PFSK-1 (cell line): ENCODE measurements around the gene BCL11B.

ENCODE experiments used
- FOXP2 ChIP-seq: optimal IDR thresholded peaks from 2 replicates; pipeline ENCODE3; 2011; ENCODE audit warnings: borderline replicate concordance, control low read depth, inconsistent platforms; ENCODE audit not compliant: insufficient read depth; ENCODE audit errors: extremely low read length, extremely low read depth
- POLR2AphosphoS5 ChIP-seq: IDR thresholded peaks from 2 replicates; pipeline ENCODE4 v1.6.1; 2012; ENCODE audit warnings: low read depth, mild to moderate bottlenecking, control low read depth, low read length, moderate library complexity
- SIN3A ChIP-seq: IDR thresholded peaks from 2 replicates; pipeline ENCODE4 v1.6.1; 2012; ENCODE audit warnings: mild to moderate bottlenecking, low read length, moderate library complexity, borderline replicate concordance; ENCODE audit not compliant: insufficient read depth
- TAF1 ChIP-seq: IDR thresholded peaks from 2 replicates; pipeline ENCODE4 v1.6.1; 2012; ENCODE audit warnings: low read length, control low read depth, borderline replicate concordance; ENCODE audit not compliant: insufficient read depth
- TF ChIP-seq, protein P1 (sequence below), 2 experiments: IDR thresholded peaks; 2 replicates each; pipeline versions ENCODE4 v1.6.1 to v1.8.0; 2011 to 2012; ENCODE audit warnings: low read depth in 2 of 2, low read length in 2 of 2, control low read depth in 1 of 2, inconsistent platforms in 1 of 2, mild to moderate bottlenecking in 1 of 2, moderate library complexity in 1 of 2; ENCODE audit not compliant: insufficient read depth in 1 of 2

BCL11B gene

GRCh38 chr14:99163446-99163845 lies 108.6 kb downstream of the BCL11B start:
- TF ChIP-seq SIN3A: no peak
- no peak for TF ChIP-seq FOXP2
- TF ChIP-seq POLR2AphosphoS5: no peak
- TF ChIP-seq, protein P1, sequence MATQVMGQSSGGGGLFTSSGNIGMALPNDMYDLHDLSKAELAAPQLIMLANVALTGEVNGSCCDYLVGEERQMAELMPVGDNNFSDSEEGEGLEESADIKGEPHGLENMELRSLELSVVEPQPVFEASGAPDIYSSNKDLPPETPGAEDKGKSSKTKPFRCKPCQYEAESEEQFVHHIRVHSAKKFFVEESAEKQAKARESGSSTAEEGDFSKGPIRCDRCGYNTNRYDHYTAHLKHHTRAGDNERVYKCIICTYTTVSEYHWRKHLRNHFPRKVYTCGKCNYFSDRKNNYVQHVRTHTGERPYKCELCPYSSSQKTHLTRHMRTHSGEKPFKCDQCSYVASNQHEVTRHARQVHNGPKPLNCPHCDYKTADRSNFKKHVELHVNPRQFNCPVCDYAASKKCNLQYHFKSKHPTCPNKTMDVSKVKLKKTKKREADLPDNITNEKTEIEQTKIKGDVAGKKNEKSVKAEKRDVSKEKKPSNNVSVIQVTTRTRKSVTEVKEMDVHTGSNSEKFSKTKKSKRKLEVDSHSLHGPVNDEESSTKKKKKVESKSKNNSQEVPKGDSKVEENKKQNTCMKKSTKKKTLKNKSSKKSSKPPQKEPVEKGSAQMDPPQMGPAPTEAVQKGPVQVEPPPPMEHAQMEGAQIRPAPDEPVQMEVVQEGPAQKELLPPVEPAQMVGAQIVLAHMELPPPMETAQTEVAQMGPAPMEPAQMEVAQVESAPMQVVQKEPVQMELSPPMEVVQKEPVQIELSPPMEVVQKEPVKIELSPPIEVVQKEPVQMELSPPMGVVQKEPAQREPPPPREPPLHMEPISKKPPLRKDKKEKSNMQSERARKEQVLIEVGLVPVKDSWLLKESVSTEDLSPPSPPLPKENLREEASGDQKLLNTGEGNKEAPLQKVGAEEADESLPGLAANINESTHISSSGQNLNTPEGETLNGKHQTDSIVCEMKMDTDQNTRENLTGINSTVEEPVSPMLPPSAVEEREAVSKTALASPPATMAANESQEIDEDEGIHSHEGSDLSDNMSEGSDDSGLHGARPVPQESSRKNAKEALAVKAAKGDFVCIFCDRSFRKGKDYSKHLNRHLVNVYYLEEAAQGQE (IDR thresholded peaks at IDR 0.05; ENCODE audit: insufficient read depth in 1 of 2, low read depth in 2 of 2, low read length in 2 of 2): no peak
- no peak for TF ChIP-seq TAF1

DNA sequence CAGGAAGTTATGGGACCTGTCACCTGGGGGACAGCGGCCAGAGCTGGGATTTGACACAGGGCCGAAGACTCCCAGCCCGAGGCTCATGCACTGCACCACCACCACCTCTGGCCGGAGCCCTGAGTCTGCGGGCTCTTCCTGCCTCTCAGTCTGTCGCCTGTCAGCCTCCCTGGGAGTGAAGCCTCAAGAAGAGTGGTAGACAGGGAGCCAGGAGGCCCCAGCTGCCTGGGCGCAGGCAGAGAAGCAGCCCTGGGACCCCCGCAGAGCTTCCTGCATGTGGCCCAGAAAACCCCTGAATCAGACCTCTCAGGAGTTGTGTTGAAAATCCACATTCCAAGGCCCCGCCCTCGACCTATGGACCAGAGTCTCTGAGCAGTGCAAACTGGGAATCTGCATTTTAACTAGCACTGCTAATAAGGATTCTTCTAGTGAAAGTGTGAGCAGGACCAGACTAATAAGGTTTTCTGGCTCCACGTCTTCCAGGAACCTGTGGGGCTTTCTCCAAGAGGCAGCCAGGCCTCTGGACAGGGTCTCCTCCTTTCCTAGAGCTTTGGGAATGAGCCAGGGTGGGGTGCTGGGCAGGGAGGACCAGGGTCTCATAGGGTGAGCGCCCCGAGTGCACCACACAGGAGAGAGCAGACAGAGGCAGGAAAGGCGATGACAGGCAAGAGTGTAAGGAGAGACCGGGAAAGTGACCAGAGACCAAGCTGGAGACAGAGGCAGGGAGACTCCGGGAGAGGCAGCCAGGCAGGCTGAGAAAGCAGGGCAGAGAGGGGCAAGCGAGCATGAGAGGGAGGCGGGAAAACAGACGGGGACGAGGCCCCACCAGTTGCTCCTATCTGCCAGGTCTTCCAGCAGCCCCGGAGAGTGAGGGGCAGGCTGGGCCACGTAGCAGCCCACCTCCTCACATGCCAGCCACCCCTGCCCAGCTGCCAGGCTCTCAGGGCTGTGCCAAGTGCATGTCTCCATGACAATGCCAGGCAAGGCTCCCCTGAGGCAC lies 112.4 kb downstream of the BCL11B start:
- TF ChIP-seq POLR2AphosphoS5 (no peak), TAF1 (no peak), FOXP2 (no peak), SIN3A (no peak)
- TF ChIP-seq, protein P1 (IDR thresholded peaks at IDR 0.05; ENCODE audit: insufficient read depth in 1 of 2, low read depth in 2 of 2, low read length in 2 of 2): no peak

- TF ChIP-seq, protein P1 (IDR thresholded peaks at IDR 0.05; ENCODE audit: insufficient read depth in 1 of 2, low read depth in 2 of 2, low read length in 2 of 2): no peak
- TF ChIP-seq FOXP2: no peak
- TF ChIP-seq SIN3A: no peak
- no peak for TF ChIP-seq POLR2AphosphoS5
- TF ChIP-seq TAF1: no peak
Observed at GRCh38 chr14:99158646-99159165, 113.3 kb downstream of the BCL11B start.

- TF ChIP-seq SIN3A (no peak), FOXP2 (no peak), TAF1 (no peak), POLR2AphosphoS5 (no peak)
- TF ChIP-seq, protein P1 (IDR thresholded peaks at IDR 0.05; ENCODE audit: insufficient read depth in 1 of 2, low read depth in 2 of 2, low read length in 2 of 2): no peak
Observed at GRCh38 chr14:99158150-99158549, 113.8 kb downstream of the BCL11B start.

- TF ChIP-seq FOXP2: no peak
- no peak for TF ChIP-seq POLR2AphosphoS5
- no peak for TF ChIP-seq SIN3A
- TF ChIP-seq TAF1: no peak
- TF ChIP-seq, protein P1 (IDR thresholded peaks at IDR 0.05; ENCODE audit: insufficient read depth in 1 of 2, low read depth in 2 of 2, low read length in 2 of 2): no peak
Observed at GRCh38 chr14:99157676-99158075, 114.3 kb downstream of the BCL11B start.
